Muscle of arm (tissue), 12 donors: ENCODE data around the gene HCN2. TPM values are rescaled to one million over a fixed set of nuclear protein-coding genes. Genes with fewer than 3 reads are reported as not detected.

Source experiments
- DNase-seq: peaks from one replicate; pipeline ENCODE4 v3.0.0-alpha.2; 2013
- polyA plus RNA-seq, 12 donors: library from polyadenylated mRNA; unstranded; fragments of 120-200 nt; gene quantifications; one replicate each; pipeline ENCODE4 v1.2.1, GENCODE V29; 2013; ENCODE audit not compliant: insufficient read length in 12 of 12

The HCN2 gene
- polyA plus RNA-seq, 12 donors = 0.13 to 0.61 (median 0.31) TPM; not detected in 2

- no peak for DNase-seq
Observed at GRCh38 chr19:634975-635652, 45.4 kb downstream of the HCN2 start.

- no peak for DNase-seq
Observed at GRCh38 chr19:638906-639252, 49.2 kb downstream of the HCN2 start.

GRCh38 chr19:639253-640160 lies 49.8 kb downstream of the HCN2 start, which contains the start of gene FGF22:
Gene FGF22, plus strand, starts transcription at chr19:639879. Its CDS starts 47 bp downstream, at chr19:639926.
- peak; percentile 77 for DNase-seq

DNA sequence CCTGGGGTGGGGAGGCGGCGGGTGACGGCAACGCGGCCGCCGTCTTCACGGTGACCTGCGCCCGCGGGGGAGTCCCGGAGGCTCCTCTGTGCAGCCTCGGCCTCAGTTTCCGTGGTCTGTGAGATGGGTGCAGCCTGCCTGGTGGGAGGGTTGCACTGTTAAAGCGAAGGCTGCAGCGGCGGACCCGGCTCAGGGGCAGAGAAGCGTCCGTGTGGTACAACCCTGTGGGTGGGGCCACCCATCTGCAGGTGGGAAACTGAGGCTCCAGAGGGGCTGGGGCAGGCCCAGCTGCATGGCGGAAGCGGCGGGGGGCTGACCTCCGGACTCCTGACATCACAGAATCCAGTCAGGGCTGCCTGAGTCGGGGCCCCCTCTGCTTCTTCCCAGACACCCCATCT lies 50.5 kb downstream of the HCN2 start:
- no peak for DNase-seq

GRCh38 chr19:640606-641189 lies 51.0 kb downstream of the HCN2 start:
- no peak for DNase-seq

DNA sequence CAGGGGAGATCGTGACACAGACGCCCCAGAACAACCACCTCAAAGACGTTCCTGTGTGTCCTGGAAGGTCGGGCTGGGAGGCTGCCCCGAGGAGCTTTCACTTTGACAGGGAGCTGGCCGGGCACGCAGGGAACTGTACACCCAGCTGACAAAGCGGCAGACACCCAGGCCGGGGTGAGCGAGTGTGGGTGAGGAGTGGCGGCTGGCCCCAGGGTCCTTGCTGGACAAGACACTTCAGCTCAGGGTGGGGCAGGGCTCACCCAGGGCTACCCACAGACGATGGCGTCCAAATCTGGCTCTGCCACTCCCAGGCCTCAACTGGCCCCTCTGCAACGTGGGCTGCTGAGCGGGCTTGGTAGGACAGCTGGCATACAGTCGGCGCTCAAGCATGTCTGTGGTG lies 52.0 kb downstream of the HCN2 start:
- DNase-seq = no peak

DNA sequence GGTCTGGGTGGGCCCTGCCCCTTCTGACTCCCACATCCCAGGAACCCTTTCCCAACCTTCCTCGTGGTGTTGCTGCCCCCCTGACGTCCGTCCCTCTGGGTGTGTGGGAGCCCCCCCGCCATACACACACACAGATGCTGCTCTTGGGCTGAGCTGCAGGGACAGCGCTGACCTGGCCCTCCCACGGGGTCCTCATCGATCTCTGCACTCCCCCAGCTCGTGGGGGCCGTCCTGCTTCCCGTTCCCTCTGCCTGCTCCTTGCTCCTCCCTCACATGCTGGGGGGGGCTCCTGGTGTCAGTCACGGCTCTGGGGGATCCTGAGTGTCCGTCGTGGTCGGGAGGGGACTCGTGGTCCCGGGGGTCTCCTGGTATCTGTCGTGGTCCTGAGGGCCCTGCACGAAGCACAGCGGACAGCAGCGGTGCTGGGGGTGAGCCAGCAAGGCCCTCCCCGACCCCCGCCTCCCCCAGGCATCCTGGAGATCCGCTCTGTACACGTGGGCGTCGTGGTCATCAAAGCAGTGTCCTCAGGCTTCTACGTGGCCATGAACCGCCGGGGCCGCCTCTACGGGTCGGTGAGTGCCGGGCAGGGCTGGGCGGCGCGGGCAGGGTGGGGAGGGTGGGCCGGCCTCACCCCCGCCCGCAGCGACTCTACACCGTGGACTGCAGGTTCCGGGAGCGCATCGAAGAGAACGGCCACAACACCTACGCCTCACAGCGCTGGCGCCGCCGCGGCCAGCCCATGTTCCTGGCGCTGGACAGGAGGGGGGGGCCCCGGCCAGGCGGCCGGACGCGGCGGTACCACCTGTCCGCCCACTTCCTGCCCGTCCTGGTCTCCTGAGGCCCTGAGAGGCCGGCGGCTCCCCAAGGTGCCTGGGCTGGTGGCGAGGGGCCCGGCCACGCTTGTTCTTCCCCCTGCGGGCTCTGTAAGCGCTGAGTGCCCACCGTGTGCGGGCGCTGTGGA lies 53.4 kb downstream of the HCN2 start:
- DNase-seq = no peak

GRCh38 chr19:643736-644135 lies 54.1 kb downstream of the HCN2 start:
- DNase-seq = no peak

- no peak for DNase-seq
Observed at GRCh38 chr19:644363-644762, 54.7 kb downstream of the HCN2 start.

GRCh38 chr19:644789-645188 lies 55.1 kb downstream of the HCN2 start:
- no peak for DNase-seq

GRCh38 chr19:645912-646778 lies 56.5 kb downstream of the HCN2 start:
- DNase-seq = no peak

DNA sequence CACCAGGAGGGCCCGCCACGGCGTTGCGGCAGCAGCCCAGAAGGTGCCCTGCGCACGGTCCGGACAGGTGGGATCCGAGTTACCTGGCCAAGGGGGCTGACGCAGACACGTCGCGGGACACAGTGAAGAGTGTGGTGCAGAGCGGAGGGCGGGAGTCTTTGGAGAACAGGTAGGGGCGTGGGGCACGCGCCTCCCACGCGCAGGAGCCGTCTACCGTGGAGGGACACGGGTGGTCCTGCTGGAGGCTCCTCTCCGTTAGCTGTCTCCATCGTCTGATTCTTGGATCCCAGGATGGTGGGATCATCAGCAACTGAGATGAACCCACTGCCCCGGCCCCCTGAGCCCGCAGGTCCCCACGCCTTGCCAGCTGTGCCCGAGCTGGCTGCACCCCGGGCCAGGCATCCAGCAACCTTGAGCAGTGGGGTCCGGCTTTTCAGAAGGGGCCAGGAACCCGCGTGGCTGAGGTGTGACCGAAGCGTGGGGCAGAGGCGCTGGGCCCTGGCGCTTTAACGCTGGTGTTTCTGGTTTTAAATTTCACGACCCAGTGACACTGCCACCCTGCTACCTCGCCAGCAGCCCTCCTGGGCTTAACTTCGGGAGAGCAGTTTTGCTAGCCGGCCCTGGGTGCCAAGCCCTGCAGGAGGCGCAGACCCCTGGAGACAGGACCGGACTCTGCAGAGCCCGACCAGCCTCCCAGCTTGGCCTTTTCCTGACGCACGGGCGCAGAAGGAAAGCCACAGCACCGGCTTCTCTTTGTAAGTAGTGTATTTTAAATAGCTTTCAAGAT lies 57.3 kb downstream of the HCN2 start:
- DNase-seq = no peak

DNA sequence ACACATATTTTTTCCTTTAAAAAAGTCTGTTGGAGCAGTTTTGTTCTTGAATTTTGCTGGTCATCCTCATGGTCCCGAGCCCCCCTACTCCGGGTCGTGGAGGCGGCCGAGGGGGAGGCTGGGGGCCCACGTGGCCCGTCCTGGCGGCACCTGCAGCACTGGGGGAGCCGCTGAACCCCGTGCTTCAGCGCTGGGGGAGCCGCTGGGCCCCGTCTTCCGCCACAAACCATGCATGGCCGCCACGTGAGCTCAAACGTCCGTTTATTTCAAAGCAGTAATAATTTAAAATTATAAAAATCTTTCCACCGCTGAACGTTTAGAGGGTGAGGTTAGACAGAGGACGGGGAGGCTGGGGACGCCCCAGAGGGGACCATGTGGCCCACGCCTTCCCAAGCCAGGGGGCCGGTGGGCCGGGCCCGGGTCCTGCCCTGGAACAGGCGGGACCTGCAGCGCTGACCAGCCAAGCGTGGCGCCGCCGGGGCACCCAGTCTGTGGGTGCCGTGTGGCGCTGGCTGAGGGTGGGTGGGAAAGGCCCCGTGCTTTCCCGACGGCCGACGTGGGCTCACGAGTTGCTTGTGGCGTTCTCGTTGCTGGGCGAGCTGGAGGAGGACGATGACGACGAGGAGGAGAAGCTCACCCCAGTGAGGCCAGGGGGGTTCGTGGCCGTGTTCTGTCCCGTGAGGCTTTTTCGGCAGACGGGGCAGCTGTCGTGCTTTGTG lies 58.0 kb downstream of the HCN2 start:
- DNase-seq = no peak

DNA sequence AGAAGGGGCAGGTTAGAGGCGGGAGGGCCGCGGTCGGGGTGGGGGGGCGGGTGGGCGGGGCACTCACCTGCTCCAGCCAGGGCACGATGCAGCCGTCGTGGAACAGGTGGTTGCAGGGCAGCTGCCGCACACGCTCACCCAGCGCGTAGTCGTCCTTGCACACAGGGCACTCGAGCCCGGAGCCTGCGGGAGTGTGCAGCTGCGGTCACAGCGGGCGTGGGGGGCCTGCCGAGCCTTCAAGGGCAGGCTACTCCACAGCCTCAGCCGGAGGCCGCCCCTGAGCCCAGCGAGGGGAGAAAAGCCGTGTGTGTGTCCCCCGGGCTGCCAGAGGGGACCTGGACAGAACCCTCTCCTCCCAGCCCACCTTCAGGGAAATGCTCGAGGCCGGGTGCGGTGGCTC lies 58.6 kb downstream of the HCN2 start:
- no peak for DNase-seq

- DNase-seq = no peak
Observed at GRCh38 chr19:648904-649801, 59.5 kb downstream of the HCN2 start.

GRCh38 chr19:650121-650520 lies 60.4 kb downstream of the HCN2 start:
- no peak for DNase-seq

GRCh38 chr19:651114-651818 lies 61.6 kb downstream of the HCN2 start:
- no peak for DNase-seq
